Measurements from ENCODE around the gene ARHGAP42. TPM values are rescaled to one million over a fixed set of nuclear protein-coding genes. Genes with fewer than 3 reads are reported as not detected.

ARHGAP42 gene
- total and polyA plus RNA-seq, 2 of the 13 experiments (the other 11 are each of a cell fraction or from before 2014, with no cell fraction given) = 2.5 to 4.3 TPM

- H4K20me1 ChIP-seq (ENCODE audit: insufficient read depth, low read length) = no peaks in the 10 kb centered on the region
- no peaks in the 10 kb centered on the region for H3K9me3 ChIP-seq (ENCODE audit: low read length)
- DNase-seq (ENCODE audit: low spot score) (peak; percentile 9), FAIRE-seq (peak; percentile 46), ATAC-seq (peak; percentile 48; the same call in 1 of the 3 replicates)
- intact Hi-C loops (cut with micrococcal nuclease; ENCODE audit: unreplicated experiment) (loop anchor here (1.0 kb wide), 2 partner anchors 77 to 356 kb away; no protein-coding TSS in a partner anchor), in situ Hi-C loops (cut with HindIII; ENCODE audit: extremely low pct_ligation_motif_present, low pct_unique_long_range_greater_than_20kb) (loop anchor here (5.0 kb wide), 1 partner anchor 355 kb away; no protein-coding TSS in a partner anchor)
- H3K36me3 ChIP-seq (replicated peaks in 1 of 2; ENCODE audit: control insufficient read depth in 1 of 2, insufficient read depth in 2 of 2, low read length in 2 of 2) = no peaks in the 10 kb centered on the region
- no peak overlapping the region for H2AFZ ChIP-seq (ENCODE audit: low read length)
- no peak overlapping the region for H3K9ac ChIP-seq (ENCODE audit: insufficient read depth, low read depth, low read length)
- TF ChIP-seq NBN (conservative IDR thresholded peaks at IDR 0.05) = no peak
- TF ChIP-seq STAG1 (CRISPR knock-in tag; IDR thresholded peaks at IDR 0.05) = peak; percentile 63
- TF ChIP-seq SMC3 (IDR thresholded peaks at IDR 0.05; ENCODE audit: low read length) = peak; percentile 6; the same call in 1 of the 2 replicates
- no peak for TF ChIP-seq ZNF430 (CRISPR knock-in tag; IDR thresholded peaks at IDR 0.05)
- peak; percentile 35; the same call in 1 of the 2 replicates for TF ChIP-seq CTCF (CRISPR knock-in tag; IDR thresholded peaks at IDR 0.05)
- no peak overlapping the region for H3K4me2 ChIP-seq (ENCODE audit: low read depth, low read length)
- WGBS (ENCODE audit: low lambda C conversion rate) = 21% methylated on average over 3 of the region's 3 CpGs
- no peak overlapping the region for H3K4me3 ChIP-seq (replicated peaks in 1 of 3; ENCODE audit: insufficient read depth in 1 of 3, low read depth in 2 of 3, low read length in 3 of 3)
- CTCF ChIA-PET (ENCODE audit: low intra/inter-chr PET ratio, low total read pairs) = interaction anchor here (1.0 to 1.8 kb wide), 2 partner anchors 251 to 356 kb away, joined by 3 to 4 read pairs; no protein-coding TSS in a partner anchor
- no peaks in the 10 kb centered on the region; a peak in 1 of 5 replicates for H3K27me3 ChIP-seq (ENCODE audit: control insufficient read depth in 1 of 2, insufficient read depth in 2 of 2, low read length in 2 of 2)
- no peaks in the 10 kb centered on the region for H3K79me2 ChIP-seq (ENCODE audit: insufficient read depth, low read length)
- no peak overlapping the region for H3K27ac ChIP-seq (ENCODE audit: extremely low read length, insufficient read depth, low read length)
- POLR2A ChIA-PET = no interaction called here
- BruUV-seq (replicated peaks) = no TSS peak
- no peaks in the 10 kb centered on the region for H3K4me1 ChIP-seq (ENCODE audit: insufficient read depth, low read length)
Measured at GRCh38 chr11:100932474-100933100, 245.5 kb downstream of the ARHGAP42 start.

GRCh38 chr11:100936781-100937180 lies 249.7 kb downstream of the ARHGAP42 start:
- 77% methylated on average over 6 of the region's 6 CpGs for WGBS (ENCODE audit: low lambda C conversion rate)
- intact Hi-C loops (cut with micrococcal nuclease; ENCODE audit: unreplicated experiment) = no loop called here
- Histone ChIP-seq H3K27me3 (ENCODE audit: control insufficient read depth in 1 of 2, insufficient read depth in 2 of 2, low read length in 2 of 2) (no peaks in the 10 kb centered on the region; a peak in 1 of 5 replicates), H3K9me3 (ENCODE audit: low read length) (no peaks in the 10 kb centered on the region), H3K4me3 (replicated peaks in 1 of 3; ENCODE audit: insufficient read depth in 1 of 3, low read depth in 2 of 3, low read length in 3 of 3) (no peak overlapping the region), H3K79me2 (ENCODE audit: insufficient read depth, low read length) (no peaks in the 10 kb centered on the region), H3K4me1 (ENCODE audit: insufficient read depth, low read length) (no peaks in the 10 kb centered on the region), H4K20me1 (ENCODE audit: insufficient read depth, low read length) (no peaks in the 10 kb centered on the region), H3K36me3 (replicated peaks in 1 of 2; ENCODE audit: control insufficient read depth in 1 of 2, insufficient read depth in 2 of 2, low read length in 2 of 2) (no peaks in the 10 kb centered on the region), H3K4me2 (ENCODE audit: low read depth, low read length) (no peak overlapping the region), H2AFZ (ENCODE audit: low read length) (no peak overlapping the region), H3K9ac (ENCODE audit: insufficient read depth, low read depth, low read length) (no peak overlapping the region), H3K27ac (ENCODE audit: extremely low read length, insufficient read depth, low read length) (no peak overlapping the region)
- FAIRE-seq (no peak), ATAC-seq (no peak), DNase-seq (ENCODE audit: low spot score) (no peak)
- ChIA-PET POLR2A (no interaction called here), CTCF (ENCODE audit: low intra/inter-chr PET ratio, low total read pairs) (no interaction called here)
- no TSS peak for BruUV-seq (replicated peaks)
- in situ Hi-C loops (cut with HindIII; ENCODE audit: extremely low pct_ligation_motif_present, low pct_unique_long_range_greater_than_20kb) = no loop called here
- TF ChIP-seq DBP (CRISPR knock-in tag; IDR thresholded peaks at IDR 0.05; ENCODE audit: not compliant biosample characterization) = no peak
- TF ChIP-seq FOSL1 (CRISPR knock-in tag; IDR thresholded peaks at IDR 0.05; ENCODE audit: borderline replicate concordance) = no peak
- TF ChIP-seq ZNF780A (CRISPR knock-in tag; IDR thresholded peaks at IDR 0.05) = no peak

All from HepG2 (cell line).